ENCODE measurements around the gene RAD52.
A peak's percentile ranks its signal among the peaks of the same experiment; 100 is the strongest.

RAD52 gene

DNA sequence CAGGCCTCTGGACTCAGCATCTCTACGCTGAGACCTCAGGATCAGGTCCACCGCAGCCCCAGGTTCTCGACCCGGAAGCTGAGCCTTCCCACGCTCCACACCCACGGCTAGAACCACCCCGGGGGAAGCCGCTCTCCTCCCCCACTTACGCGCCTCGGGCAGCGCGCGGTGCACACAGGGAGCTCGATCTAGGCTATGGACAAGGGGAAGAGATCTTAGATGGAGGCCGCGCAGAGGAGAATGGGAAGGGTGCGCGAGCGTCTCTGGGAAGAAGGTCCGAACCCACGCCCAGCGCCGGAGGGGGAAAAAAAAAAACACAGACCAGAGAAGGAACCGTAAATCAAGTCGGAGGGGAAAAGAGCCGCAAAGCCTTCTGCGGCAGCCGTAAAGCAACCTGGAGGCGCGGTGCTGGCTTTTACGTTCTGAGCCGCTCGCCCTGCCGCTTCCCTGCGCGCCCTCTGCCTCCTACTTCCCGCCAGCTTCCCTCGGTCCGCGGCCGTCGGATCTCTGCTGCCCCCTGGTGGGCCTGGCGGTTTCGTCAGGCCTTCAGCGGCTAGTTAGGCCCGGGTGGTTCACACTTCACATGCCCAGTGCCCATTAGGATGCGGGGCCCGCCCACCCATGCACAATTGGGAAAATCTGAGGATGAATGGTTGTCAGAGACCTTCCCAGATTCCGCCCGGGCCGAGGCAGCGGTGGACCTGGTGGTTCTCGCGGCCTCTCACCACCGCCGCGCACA, at the start of gene RAD52:
TSS of gene RAD52 (minus strand) at position 242 of the 739 bp plus-strand sequence. CDS start 16,636 bp downstream, outside the sequence.
- peak; percentile 97 for DNase-seq (ENCODE audit: low read depth)

DNA sequence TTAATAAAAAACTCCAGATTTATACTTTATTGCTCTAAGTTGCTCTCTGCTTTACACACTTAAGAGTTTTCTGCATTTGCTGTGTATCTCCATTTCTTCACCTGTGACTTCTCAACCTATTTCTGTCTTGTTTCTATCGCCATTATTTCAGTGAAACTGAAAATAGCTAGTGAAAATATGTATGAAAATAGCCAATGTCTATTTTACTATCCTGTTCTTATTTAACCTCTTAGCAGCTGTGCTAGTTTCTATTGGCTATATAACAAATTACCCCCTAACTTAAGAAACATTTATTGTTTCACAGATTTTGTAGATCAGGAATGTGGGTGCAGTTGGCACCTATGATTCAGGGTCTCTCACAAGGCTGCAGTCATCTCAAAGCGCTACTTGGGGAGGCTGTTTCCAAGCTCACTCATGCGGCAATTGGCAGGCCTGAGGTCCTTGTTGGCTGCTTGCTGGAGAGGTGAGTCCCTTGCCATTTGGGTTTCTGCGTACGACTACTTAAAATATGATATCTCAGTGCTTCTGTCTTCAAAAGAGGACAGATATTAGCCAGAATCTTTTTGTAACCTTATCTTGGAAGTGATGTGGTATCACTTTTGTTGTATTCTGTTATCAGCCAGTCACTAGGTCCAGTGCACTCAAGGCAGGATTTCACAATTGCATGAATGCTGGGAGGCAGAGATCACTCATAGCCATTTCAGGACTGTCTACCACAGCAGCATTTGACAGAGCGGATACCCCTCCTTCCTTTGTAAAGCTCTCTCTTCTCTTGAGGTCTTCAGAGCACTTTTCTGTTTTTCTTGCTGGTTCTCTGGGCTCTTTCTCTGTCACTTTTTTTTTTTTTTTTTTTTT, 48.8 kb upstream of the RAD52 start:
- no peak for DNase-seq (ENCODE audit: low read depth)

DNA sequence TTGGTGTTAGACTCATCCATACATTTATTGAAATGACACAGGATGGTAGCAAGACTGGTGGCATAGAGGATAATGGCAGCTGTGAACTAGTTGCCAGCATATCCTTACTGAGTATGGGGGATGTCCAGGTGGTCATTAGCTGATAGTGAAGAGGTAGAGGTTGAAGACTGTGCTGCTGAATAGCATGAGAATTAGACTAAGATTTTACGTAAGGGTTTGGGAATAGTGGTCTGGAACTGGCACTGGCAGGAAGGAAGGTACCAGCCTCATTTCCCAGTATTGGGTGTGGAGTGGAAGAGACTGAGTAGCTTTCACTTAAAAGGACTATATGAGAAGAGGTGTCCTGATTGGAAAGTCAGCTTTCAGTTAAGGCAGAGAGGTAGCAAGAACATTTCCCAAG, 48.0 kb upstream of the RAD52 start:
- no peak for DNase-seq (ENCODE audit: low read depth)

DNA sequence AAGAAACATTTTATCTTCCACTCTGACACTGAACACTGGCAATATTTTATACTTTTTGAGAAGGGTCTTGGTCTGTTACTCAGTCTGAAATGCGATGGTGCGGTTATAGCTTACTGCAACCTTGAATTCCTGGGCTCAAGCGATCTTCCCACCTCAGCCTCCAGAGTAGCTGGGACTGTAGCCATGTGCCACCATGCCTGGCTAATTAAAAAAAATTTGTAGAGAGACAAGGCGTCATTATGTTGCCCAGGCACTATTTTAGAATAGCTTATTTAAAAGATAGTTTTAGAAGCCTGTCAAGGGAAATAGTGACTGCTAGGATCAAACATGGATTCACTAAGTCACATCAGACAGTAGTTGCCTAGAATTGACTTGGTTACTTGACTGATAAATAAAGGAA, 47.4 kb upstream of the RAD52 start:
- DNase-seq (ENCODE audit: low read depth) = no peak

DNA sequence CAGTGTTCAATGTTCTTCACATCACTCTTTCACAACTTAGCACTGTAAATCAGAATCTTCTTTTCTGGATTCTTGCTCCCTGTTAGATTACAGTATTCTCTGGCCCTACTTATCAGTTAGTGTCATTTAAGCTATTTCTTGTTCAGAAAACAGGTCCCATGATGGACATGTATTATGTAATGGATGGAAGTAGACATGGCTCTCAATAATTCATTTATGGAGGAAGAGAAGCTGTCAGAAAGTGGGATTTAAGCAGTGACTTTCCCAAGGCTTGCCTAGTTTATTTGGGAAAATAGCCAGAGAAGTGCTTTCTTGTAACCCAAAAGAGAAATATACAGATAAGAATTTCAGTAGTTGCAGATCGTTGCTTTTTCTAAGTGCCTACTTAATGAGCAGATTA, 43.2 kb upstream of the RAD52 start:
- DNase-seq (ENCODE audit: low read depth) = no peak

DNA sequence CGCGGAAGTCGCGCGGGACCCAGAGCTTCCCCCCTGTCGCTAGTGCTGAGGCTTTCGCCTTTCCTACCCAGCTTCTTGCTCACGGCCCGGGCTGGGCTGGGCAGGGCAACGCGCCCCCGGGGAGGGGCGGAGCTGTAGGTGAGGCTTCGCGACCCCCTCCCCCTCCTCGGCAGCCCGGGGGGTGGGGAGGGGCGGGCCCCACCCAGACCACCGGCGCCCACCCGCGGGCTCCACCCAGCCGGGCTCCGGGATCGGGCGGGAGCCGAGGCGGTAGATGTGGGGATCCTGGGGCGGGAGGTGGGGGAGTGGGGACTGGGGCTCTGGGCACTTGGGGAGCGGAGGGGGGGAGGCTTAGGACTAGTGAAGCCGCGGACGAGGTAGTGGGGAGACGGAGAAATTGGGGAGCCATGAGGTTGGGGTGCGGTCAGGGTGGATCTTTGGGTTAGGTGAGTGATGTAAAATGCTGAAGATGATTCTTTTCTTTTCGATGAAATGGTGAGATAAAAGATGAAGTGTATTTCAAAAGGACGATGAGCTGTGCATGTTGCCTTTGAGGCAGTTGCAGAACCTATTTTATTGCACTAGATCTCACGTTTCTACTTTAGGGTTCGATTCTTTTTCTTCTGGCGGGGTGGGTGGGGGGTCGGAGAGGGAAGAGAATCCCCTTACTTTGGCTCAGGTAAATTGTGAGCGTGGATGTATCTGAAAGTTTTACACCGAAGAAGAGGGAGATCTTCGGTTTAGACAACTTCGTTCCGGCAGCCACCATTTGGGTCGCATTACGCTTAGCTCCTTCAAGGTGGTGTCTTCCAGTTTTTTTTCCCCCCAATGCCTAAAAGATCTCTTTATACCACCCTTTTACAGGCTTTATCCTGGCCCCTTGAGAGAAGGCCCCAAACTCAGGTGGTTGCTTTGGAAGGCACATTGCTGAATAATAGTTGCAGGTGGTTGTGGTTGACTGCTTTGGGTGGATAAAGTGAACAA, 42.1 kb upstream of the RAD52 start:
- DNase-seq (ENCODE audit: low read depth) = no peak

DNA sequence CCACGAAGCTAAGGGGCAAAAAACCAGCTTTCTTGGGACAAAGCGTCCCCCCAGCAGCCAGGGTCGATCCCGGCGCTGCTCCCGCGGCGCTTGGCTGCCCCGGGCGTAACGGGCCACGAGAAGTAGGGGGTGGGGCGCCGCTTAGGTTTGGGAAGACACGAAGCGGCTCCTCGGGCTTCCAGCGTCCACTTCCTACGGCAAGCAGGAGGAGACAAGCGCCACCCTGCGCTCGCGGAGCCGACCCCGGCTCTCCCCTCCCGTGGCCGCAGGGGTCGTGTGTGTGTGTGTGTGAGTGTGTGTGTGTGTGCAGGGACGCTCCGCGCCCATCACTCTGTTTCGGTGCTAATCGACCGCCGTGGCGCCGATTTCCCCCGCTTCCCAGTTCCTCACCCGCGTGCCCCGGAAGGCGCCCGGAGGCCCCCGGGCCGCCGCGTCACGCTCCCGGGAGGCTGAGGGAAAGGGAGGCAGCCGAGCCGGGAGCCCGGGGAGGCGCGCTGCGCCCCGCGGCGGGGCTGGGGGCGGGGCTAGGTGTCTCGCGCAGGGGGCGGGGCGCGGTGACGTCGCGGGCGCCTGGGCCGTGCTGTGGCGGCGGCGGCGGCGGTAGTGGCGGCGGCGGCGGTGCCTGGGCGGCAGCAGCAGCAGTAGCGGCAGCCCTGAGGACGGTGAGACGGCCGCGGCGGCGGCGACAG, 41.3 kb upstream of the RAD52 start, which contains the start of gene ERC1:
TSS of gene ERC1 (plus strand) at position 563 of the 689 bp plus-strand sequence. CDS start 36,681 bp downstream, outside the sequence.
- DNase-seq (ENCODE audit: low read depth) = peak; percentile 53

DNA sequence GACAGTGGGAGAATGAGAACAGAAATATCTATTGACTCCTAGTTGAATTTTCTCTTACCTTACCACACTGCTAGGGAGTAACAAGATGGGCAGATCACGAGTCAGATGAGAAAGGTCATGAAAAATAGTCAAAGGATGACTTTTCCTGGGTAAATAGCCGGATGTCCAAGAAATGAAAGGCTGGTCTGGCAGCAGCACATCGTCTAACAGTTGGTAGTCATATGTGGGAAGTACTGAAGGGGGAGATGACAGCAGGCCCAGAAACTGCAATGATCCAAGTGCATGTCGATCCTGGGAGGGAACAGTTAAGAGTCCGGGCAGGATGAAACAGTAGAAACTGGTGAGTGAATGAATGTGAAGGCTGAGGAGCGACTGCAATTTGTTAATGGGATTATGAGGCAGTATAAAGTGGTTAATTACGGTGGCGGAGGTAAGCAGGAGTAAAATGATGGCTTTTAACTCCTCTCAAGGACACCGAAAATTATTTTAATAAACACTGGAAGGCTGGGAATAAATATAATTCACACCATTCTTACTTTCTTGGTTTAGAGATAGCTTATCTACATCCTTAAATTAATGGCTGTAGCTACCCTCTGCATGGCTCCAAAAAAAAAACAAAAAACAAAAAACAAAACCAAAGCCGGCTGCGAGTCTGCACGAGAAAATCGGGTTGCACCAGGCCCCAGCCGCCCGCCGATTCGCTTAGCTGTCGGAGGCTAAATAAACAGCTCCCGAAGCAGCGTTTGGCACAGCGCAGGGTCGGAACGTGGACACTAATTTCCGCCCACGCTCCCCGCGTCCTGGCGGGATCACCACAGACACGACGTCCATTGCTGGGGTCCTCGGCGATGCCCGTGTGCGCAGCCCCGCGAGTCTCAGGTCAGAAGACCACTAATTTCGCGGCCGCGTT, 40.5 kb upstream of the RAD52 start:
- peak; percentile 10 for DNase-seq (ENCODE audit: low read depth)

DNA sequence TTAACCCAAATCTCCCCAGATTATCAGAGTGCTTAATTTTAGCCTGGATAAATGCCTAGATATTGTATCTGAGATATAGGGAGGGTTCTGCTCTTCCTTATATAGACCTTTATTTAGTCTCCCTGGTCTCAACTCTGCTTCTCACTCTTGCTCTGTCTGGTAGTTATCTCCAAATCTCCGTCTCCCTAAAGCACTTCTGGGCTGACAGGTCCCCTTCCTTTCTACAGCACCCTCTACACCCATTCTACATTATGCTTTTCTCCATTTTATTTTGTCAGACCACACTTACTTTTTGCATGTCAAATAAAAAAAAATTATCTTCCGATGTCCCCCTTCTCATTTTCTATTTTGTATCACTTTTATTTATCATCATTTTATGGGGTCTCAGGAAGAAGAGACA, 39.6 kb upstream of the RAD52 start:
- no peak for DNase-seq (ENCODE audit: low read depth)

DNA sequence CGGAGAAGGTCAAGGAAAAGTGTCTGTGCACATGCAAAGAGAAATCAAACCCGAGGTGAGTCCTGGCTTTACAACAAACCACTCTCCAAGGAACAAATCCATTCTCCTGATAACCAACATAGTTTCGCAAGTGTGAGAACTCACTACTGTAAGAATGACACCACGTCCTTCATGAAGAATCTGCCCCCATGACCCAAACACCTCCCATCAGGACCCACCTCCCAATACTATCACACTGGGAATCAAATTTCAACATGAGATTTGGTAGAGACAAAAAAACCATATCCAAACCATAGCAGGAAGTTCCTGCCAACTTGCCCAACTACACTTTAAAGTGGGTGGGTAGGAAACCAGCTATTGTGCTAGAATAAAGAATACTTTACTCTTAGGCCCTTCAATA, 39.2 kb upstream of the RAD52 start:
- no peak for DNase-seq (ENCODE audit: low read depth)

DNA sequence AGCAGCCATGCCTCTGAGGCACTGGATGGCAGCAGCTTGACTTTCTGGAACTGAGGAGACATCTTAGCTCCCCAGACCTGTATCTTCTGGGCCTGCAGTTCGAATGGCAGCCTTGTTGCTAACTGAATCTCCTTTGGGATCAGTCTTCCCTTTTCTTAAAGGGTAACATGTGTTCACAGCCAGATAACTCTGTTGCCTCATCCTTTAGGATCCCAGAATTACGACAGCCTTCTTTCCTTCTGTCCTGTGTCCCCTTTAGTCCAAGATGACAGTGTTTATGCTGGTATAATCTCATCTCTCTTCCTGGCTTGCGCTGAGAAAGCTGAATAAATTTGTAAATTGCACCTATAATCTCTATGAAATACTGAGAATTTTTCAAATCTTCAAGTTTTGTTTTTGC, 32.5 kb upstream of the RAD52 start:
- DNase-seq (ENCODE audit: low read depth) = no peak

DNA sequence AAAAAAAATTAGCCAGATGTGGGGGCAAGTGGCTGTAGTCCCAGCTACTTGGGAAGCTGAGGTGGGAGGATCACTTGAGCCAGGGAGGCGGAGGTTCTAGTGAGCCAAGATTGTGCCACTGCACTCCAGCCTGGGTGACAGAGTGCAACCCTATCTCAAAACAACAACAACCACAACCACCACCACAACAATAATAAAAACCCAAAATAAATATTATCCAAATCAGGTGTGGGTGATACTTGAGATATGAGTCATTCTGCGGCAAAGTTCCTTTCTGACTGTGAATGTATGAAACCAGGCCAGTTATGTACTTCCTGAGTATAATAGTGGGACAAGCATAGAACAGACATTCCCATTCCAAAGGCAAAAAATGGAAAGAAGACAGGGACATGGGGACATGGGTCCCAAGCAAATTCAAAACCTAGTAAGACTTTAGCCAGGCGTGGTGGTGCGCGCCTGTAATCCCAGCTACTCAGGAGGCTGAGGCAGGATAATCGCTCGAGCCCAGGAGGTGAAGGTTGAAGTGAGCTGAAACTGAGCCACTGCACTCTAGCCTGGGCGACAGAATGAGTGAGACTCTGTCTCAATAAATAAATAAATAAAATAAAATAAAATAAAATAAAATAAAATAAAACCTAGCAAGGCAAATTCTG, 31.8 kb upstream of the RAD52 start:
- no peak for DNase-seq (ENCODE audit: low read depth)

DNA sequence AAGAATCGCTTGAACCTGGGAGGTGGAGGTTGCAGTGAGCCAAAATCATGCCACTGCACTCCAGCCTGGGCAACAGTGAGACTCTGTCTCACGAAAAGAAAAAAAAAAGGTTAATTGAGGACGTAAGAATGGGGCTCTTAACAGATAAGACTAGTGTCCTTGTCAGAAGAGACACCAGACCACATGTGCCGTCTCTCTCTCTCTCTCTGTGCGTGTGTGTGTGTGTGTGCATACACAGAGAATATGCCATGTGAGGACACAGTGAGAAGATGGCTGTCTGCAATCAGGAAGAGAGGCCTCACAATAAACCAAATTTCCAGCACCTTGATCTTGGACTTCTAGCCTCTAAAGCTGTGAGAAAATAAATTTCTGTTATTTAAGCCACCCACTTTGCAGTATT, 29.9 kb upstream of the RAD52 start:
- DNase-seq (ENCODE audit: low read depth) = no peak

DNA sequence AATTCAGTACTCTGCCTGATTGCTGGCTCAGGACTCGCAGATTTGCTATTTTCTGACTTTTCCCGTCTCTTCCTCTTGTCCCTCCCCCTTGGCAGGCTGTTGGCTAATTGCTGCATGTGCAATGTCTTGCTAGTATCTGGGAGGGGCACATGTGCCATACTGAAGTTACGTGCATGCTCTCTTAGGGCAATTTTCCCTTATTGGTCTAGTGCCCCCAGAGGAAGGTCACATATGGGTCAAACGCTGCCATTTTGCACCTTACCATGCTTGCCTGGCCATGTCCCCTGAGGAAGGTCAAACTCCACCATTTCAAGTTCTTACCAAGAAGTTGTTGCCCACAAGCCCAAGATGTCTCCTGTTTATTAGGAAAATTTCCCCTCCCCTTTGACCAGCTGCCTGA, 27.7 kb upstream of the RAD52 start:
- DNase-seq (ENCODE audit: low read depth) = no peak

DNA sequence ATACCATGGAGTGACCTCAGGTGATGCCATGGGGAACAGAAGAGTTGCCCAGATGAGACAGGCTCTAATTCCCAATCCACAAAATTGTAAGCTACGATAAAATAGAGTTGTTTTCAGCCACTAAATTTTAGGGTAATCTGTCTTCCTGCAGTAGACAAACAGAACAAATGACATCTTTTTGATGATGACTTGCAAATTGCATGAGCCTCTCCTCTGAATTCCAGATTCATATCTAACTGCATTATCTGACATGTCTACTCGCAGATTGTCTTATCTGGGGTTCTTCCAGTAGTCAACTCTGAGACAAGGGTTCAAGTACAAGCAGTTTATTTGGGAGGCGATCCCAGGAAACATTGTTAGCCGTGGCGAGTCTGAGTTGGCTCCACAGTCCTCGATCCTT, 27.1 kb upstream of the RAD52 start:
- DNase-seq (ENCODE audit: low read depth) = no peak

DNA sequence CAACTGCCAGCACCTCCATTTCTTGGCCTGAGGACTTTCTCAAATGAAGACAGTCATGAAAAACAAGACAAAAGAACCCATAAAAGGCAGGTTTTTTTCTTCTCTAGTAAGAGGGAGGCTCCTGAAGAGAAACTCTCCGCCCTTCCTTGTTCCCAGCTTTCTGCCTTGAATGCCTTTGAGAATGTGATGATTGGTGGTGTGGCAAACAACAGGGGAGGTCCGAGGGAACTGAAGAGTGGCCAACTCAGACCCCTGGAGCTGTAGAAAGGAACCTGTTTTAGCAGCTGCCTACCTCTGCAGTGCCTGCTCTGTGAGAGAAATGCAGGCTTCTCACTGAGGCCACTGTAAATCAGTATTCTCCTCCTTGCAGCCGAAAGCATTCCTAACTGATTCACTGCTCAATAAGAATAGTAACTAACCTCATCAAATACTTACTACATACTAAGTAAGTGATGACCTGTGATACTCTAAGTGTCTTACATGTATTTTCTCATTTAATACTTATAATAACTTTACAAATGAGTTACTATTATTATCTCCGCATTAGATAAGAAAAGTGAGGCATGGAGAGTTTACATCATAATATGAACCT, 24.9 kb upstream of the RAD52 start:
- DNase-seq (ENCODE audit: low read depth) = no peak

DNA sequence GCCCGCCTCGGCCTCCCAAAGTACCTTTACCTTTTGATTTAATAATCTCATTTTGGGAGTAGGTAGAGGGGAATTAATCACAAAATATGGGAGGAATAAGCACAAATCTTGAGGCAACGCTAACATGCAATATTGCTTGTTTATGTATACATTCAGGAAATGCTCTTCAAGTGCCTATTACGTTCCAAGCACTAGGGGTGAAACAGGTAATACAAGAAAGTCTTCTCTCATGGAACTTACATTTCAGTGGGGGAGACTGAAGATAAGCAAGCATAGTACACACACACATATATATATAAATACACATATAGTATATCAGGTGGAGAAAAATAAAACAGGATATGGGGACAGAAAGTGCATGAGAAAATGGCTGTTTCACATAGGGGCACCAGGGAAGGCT, 22.5 kb upstream of the RAD52 start:
- DNase-seq (ENCODE audit: low read depth) = no peak

DNA sequence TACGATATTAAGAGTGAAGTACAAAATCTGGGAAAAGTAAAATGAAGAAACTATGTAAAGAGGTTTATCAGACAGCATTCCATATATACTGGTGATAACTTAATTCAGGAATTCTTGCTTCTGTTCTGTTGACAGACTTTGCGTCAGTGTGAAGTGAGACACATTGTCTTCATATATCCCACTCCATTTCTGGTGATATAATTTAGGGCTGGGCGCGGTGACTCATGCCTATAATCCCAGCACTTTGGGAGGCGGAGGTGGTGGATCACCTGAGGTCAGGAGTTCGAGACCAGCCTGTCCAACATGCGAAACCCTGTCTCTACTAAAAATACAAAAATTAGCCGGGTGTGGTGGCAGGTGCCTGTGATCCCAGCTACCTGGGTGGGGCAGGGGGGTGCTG, 20.3 kb upstream of the RAD52 start:
- DNase-seq (ENCODE audit: low read depth) = no peak

DNA sequence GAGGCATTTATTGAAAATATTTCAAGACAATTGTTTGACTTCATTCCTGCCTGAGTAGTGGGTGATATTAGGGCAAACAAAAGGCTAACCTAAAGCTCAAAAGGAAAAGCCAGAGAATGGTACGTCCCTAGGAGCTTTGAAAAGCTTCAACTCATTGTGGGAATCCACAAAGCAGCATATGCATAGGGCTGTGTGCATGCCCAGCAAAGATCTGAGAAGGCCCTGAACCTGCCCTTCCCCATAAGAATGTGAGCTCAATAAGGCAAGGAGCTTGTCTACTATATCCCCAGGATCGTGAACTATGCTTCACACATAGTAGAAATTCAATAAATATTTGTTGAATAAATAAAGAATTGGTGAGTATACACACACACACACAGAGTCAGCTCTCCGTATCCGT, 19.1 kb upstream of the RAD52 start:
- DNase-seq (ENCODE audit: low read depth) = no peak

DNA sequence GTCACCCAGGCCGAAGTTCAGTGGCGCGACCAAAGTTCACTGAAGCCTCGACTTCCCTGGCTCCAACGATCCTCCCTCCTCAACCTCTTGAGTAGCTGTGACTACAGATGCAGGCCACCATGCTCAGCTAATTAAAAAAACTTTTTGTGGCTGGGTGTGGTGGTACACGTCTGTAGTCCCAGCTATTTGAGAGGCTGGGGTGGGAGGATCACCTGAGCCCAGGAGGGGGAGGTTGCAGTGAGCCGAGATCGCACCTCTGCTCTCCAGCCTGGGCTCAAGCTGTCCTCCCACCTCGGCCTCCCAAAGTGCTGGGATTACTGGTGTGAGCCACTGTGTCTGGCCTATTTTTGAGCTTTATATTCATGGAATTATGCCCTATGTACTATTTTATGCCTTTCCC, 18.1 kb upstream of the RAD52 start:
- DNase-seq (ENCODE audit: low read depth) = no peak
